ENCODE results near the gene RFC2. TPM values are rescaled to one million over a fixed set of nuclear protein-coding genes. Genes with fewer than 3 reads are reported as not detected.

Gene RFC2
- total and polyA plus RNA-seq, 10 of the 15 experiments (the other 5 are each of a cell fraction or from before 2014, with no cell fraction given) = 25.8 to 145 (median 90.9) TPM

- TF ChIP-seq NBN (IDR thresholded peaks at IDR 0.05) = 0 out of 2 replicates have a peak, but pooled peaks have one; percentile 16
- TF ChIP-seq HDGF (IDR thresholded peaks at IDR 0.05) = no peak
- no peak for TF ChIP-seq CBX3 (IDR thresholded peaks at IDR 0.05; ENCODE audit: borderline replicate concordance, low read depth)
- no peak for TF ChIP-seq PAX8 (IDR thresholded peaks at IDR 0.05)
- TF ChIP-seq YY1 (IDR thresholded peaks at IDR 0.05; ENCODE audit: low read depth, low read length) = no peak
- no peak; the same call in 1 of the 2 replicates for TF ChIP-seq MXI1 (IDR thresholded peaks at IDR 0.05; ENCODE audit: low read depth, low read length)
- TF ChIP-seq ETV6 (conservative IDR thresholded peaks at IDR 0.05 in 1 of 2, IDR thresholded peaks at IDR 0.05 in 1 of 2; ENCODE audit: borderline replicate concordance in 1 of 2, low read depth in 1 of 2) = no peak
- TF ChIP-seq, protein P1, sequence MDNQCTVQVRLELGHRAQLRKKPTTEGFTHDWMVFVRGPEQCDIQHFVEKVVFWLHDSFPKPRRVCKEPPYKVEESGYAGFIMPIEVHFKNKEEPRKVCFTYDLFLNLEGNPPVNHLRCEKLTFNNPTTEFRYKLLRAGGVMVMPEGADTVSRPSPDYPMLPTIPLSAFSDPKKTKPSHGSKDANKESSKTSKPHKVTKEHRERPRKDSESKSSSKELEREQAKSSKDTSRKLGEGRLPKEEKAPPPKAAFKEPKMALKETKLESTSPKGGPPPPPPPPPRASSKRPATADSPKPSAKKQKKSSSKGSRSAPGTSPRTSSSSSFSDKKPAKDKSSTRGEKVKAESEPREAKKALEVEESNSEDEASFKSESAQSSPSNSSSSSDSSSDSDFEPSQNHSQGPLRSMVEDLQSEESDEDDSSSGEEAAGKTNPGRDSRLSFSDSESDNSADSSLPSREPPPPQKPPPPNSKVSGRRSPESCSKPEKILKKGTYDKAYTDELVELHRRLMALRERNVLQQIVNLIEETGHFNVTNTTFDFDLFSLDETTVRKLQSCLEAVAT (IDR thresholded peaks at IDR 0.05) = no peak
- no peak for TF ChIP-seq ZNF207 (IDR thresholded peaks at IDR 0.05; ENCODE audit: borderline replicate concordance)
- no peak for TF ChIP-seq FOS (IDR thresholded peaks at IDR 0.05; ENCODE audit: borderline replicate concordance, extremely low read depth, insufficient read length)
- no peak for TF ChIP-seq ZNF384 (IDR thresholded peaks at IDR 0.05; ENCODE audit: borderline replicate concordance, low read depth, low read length)
- no peak for TF ChIP-seq SPI1 (IDR thresholded peaks at IDR 0.05; ENCODE audit: borderline replicate concordance, insufficient read depth, low read depth, low read length)
- TF ChIP-seq, protein P2, sequence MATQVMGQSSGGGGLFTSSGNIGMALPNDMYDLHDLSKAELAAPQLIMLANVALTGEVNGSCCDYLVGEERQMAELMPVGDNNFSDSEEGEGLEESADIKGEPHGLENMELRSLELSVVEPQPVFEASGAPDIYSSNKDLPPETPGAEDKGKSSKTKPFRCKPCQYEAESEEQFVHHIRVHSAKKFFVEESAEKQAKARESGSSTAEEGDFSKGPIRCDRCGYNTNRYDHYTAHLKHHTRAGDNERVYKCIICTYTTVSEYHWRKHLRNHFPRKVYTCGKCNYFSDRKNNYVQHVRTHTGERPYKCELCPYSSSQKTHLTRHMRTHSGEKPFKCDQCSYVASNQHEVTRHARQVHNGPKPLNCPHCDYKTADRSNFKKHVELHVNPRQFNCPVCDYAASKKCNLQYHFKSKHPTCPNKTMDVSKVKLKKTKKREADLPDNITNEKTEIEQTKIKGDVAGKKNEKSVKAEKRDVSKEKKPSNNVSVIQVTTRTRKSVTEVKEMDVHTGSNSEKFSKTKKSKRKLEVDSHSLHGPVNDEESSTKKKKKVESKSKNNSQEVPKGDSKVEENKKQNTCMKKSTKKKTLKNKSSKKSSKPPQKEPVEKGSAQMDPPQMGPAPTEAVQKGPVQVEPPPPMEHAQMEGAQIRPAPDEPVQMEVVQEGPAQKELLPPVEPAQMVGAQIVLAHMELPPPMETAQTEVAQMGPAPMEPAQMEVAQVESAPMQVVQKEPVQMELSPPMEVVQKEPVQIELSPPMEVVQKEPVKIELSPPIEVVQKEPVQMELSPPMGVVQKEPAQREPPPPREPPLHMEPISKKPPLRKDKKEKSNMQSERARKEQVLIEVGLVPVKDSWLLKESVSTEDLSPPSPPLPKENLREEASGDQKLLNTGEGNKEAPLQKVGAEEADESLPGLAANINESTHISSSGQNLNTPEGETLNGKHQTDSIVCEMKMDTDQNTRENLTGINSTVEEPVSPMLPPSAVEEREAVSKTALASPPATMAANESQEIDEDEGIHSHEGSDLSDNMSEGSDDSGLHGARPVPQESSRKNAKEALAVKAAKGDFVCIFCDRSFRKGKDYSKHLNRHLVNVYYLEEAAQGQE (IDR thresholded peaks at IDR 0.05; ENCODE audit: low read depth, low read length) = no peak
- TF ChIP-seq SMAD5 (IDR thresholded peaks at IDR 0.05; ENCODE audit: low read depth) = no peak
- no peak for TF ChIP-seq SUPT20H (IDR thresholded peaks at IDR 0.05; ENCODE audit: borderline replicate concordance, control insufficient read depth, low read depth, low read length)
- no peak for TF ChIP-seq HDAC2 (IDR thresholded peaks at IDR 0.05)
- no peak for TF ChIP-seq CREB1 (IDR thresholded peaks at IDR 0.05; ENCODE audit: low read depth)
- no peak for TF ChIP-seq STAT3 (IDR thresholded peaks at IDR 0.05; ENCODE audit: low read depth, low read length)
- no peak for TF ChIP-seq RELA (IDR thresholded peaks at IDR 0.05; ENCODE audit: borderline replicate concordance, partially characterized antibody)
- TF ChIP-seq ATF2 (IDR thresholded peaks at IDR 0.05; ENCODE audit: low read length) = no peak
- no peak for TF ChIP-seq TCF12 (IDR thresholded peaks at IDR 0.05; ENCODE audit: low read depth, low read length)
These were observed 38.8 kb upstream of the RFC2 start (continued) for GRCh38 chr7:74292757-74293576.
